ENCODE measurements around the gene TXNL4A.

DNA sequence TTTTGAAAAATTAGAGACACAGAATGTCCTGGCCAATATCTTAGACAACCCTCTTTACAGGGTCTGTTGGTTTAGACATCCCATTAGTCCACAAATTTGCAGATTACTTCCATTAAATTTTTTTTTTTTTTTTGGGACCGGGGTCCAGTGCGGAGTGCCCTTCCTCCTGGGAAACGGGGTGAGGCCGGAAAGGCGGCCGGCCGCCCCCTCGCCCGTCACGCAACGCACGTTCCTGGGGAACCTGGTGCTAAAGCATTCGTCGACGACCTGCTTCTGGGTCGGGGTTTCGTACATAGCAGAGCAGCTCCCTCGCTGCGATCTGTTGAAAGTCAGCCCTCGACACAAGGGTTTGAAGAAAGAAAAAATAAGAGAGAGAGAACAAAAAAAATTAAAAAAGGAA, 24.4 kb upstream of the TXNL4A start:
- TF ChIP-seq, protein P1, sequence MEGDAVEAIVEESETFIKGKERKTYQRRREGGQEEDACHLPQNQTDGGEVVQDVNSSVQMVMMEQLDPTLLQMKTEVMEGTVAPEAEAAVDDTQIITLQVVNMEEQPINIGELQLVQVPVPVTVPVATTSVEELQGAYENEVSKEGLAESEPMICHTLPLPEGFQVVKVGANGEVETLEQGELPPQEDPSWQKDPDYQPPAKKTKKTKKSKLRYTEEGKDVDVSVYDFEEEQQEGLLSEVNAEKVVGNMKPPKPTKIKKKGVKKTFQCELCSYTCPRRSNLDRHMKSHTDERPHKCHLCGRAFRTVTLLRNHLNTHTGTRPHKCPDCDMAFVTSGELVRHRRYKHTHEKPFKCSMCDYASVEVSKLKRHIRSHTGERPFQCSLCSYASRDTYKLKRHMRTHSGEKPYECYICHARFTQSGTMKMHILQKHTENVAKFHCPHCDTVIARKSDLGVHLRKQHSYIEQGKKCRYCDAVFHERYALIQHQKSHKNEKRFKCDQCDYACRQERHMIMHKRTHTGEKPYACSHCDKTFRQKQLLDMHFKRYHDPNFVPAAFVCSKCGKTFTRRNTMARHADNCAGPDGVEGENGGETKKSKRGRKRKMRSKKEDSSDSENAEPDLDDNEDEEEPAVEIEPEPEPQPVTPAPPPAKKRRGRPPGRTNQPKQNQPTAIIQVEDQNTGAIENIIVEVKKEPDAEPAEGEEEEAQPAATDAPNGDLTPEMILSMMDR (conservative IDR thresholded peaks at IDR 0.05; ENCODE audit: low read depth, low read length), result no peak
- no peak for TF ChIP-seq EZH2 (IDR thresholded peaks at IDR 0.05; ENCODE audit: borderline replicate concordance, low read depth, low read length, poor library complexity, severe bottlenecking)

All from A673 (cell line).